ENCODE results near the gene MAP3K5.

GRCh38 chr6:136616527-136616926, 175.8 kb downstream of the MAP3K5 start:
- no peak for TF ChIP-seq EP300 (IDR thresholded peaks at IDR 0.05)
- no peak for TF ChIP-seq POLR2A (IDR thresholded peaks at IDR 0.05)
- TF ChIP-seq CTCF (IDR thresholded peaks at IDR 0.05): no peak

Data from suprapubic skin (tissue), 3 donors.